Putamen (tissue), 1 donor: ENCODE results near the gene MAGI1.

ENCODE experiments used
- DNase-seq: peaks from one replicate; pipeline ENCODE4 v3.0.0-alpha.2; 2016; ENCODE audit warnings: low spot score

The MAGI1 gene

GRCh38 chr3:65314916-65315315 lies 723.8 kb downstream of the MAGI1 start:
- DNase-seq = no peak

- no peak for DNase-seq
Observed at GRCh38 chr3:65314269-65314668, 724.4 kb downstream of the MAGI1 start.

- no peak for DNase-seq
Observed at GRCh38 chr3:65313666-65314065, 725.1 kb downstream of the MAGI1 start.

GRCh38 chr3:65305836-65306235 lies 732.9 kb downstream of the MAGI1 start:
- no peak for DNase-seq
